MCF 10A (cell line): ENCODE data around the gene NAB1. TPM values are rescaled to one million over a fixed set of nuclear protein-coding genes. Genes with fewer than 3 reads are reported as not detected.

Experiments
- BruUV-seq: library from RNA; stranded (reverse); fragments of 400-500 nt; replicated peaks from 2 replicates; lab custom pipeline; 2021; lab: Mats Ljungman, UMichigan
- CTCF ChIA-PET: fragments of 300-600 bp; sonication (Branson Sonifier 250); formaldehyde crosslinking; extraction: SDS; loops from one replicate; lab custom pipeline; 2021; ENCODE audit warnings: antibody characterized with exemption, inconsistent platforms; lab: Yijun Ruan, JAX
- POLR2A ChIA-PET: fragments of 300-600, 350-650 bp; sonication (Branson Sonifier 250); formaldehyde crosslinking; extraction: SDS; loops from one replicate; lab custom pipeline; 2020; ENCODE audit warnings: antibody characterized with exemption, inconsistent platforms; lab: Yijun Ruan, JAX
- DNase-seq: peaks from one replicate; pipeline ENCODE4 v3.0.0-alpha.2; 2018; ENCODE audit not compliant: unreplicated experiment
- H3K27ac Mint-ChIP-seq: one replicate; pipeline ENCODE4 v1.8.0; 2022; ENCODE audit warnings: mild to moderate bottlenecking, low read depth, mixed read lengths; ENCODE audit not compliant: unreplicated experiment
- H3K27me3 Mint-ChIP-seq: one replicate; pipeline ENCODE4 v1.8.0; 2022; ENCODE audit warnings: mixed read lengths; ENCODE audit not compliant: insufficient read depth, unreplicated experiment
- H3K36me3 Mint-ChIP-seq: one replicate; pipeline ENCODE4 v1.8.0; 2022; ENCODE audit warnings: mild to moderate bottlenecking, moderate library complexity, mixed read lengths; ENCODE audit not compliant: insufficient read depth, unreplicated experiment
- H3K4me1 Mint-ChIP-seq: one replicate; pipeline ENCODE4 v1.8.0; 2022; ENCODE audit warnings: mixed read lengths; ENCODE audit not compliant: insufficient read depth, unreplicated experiment
- H3K4me3 Mint-ChIP-seq: one replicate; pipeline ENCODE4 v1.8.0; 2022; ENCODE audit warnings: mild to moderate bottlenecking, moderate library complexity, mixed read lengths; ENCODE audit not compliant: unreplicated experiment
- H3K9me3 Mint-ChIP-seq: one replicate; pipeline ENCODE4 v1.8.0; 2022; ENCODE audit warnings: mixed read lengths; ENCODE audit not compliant: unreplicated experiment
- CTCF ChIP-seq: fragments of 200-600 bp; IDR thresholded peaks from one replicate; pipeline ENCODE4 v1.8.0; 2022; ENCODE audit warnings: antibody characterized with exemption, mild to moderate bottlenecking; ENCODE audit not compliant: unreplicated experiment
- intact Hi-C: fragments of 100-400 bp; cut with micrococcal nuclease; formaldehyde crosslinking; loops from 2 replicates; pipeline ENCODE4 v1.14.1; 2022
- total RNA-seq: library from RNA; stranded (reverse); gene quantifications from 2 replicates; pipeline ENCODE4 v1.2.3, GENCODE V29; 2022

Gene NAB1
- total RNA-seq, 1 experiment from 2014 or later: 48.5 TPM

- no peak for DNase-seq
- Mint-ChIP-seq H3K36me3 (peaks cover 42% of the 10 kb centered on the region), H3K9me3 (no peaks in the 10 kb centered on the region), H3K4me3 (no peak overlapping the region), H3K27ac (peak overlapping the region; percentile 80), H3K27me3 (no peaks in the 10 kb centered on the region), H3K4me1 (peaks cover 52% of the 10 kb centered on the region)
- CTCF ChIA-PET: interaction anchor here (0.5 to 5.2 kb wide), 6 partner anchors 13 to 343 kb away, joined by 3 to 25 read pairs (median 5); partner anchors contain the start of gene INPP1
- POLR2A ChIA-PET: interaction anchor here (0.8 to 9.1 kb wide), 10 partner anchors 10 to 218 kb away, joined by 3 to 160 read pairs (median 6); partner anchors contain the start of gene NEMP2
- intact Hi-C loops: no loop called here
- no TSS peak for BruUV-seq
- TF ChIP-seq CTCF: no peak
Observed at GRCh38 chr2:190663839-190664238, 15.0 kb downstream of the NAB1 start.

GRCh38 chr2:190664240-190664639, 15.4 kb downstream of the NAB1 start:
- peaks cover 40% of the 10 kb centered on the region for H3K36me3 Mint-ChIP-seq
- H3K27ac Mint-ChIP-seq: peak overlapping the region; percentile 80
- no peak for TF ChIP-seq CTCF
- BruUV-seq: no TSS peak
- ChIA-PET POLR2A (interaction anchor here (0.8 to 9.1 kb wide), 7 partner anchors 11 to 217 kb away, joined by 3 to 160 read pairs (median 5); partner anchors contain the start of gene NEMP2), CTCF (interaction anchor here (0.5 to 5.2 kb wide), 4 partner anchors 13 to 344 kb away, joined by 3 to 25 read pairs (median 5); partner anchors contain the start of gene INPP1)
- DNase-seq: no peak
- no peaks in the 10 kb centered on the region for H3K9me3 Mint-ChIP-seq
- intact Hi-C loops: no loop called here
- no peaks in the 10 kb centered on the region for H3K27me3 Mint-ChIP-seq
- H3K4me3 Mint-ChIP-seq: no peak overlapping the region
- peaks cover 52% of the 10 kb centered on the region for H3K4me1 Mint-ChIP-seq

- Mint-ChIP-seq H3K4me1 (peaks cover 32% of the 10 kb centered on the region), H3K4me3 (no peak overlapping the region), H3K36me3 (peaks cover 32% of the 10 kb centered on the region), H3K27ac (peak overlapping the region; percentile 5), H3K9me3 (no peaks in the 10 kb centered on the region), H3K27me3 (no peaks in the 10 kb centered on the region)
- no TSS peak for BruUV-seq
- CTCF ChIA-PET: interaction anchor here (0.5 to 3.0 kb wide), 9 partner anchors 8 to 297 kb away, joined by 3 to 18 read pairs (median 3); no protein-coding TSS in a partner anchor
- POLR2A ChIA-PET: interaction anchor here (0.8 to 9.1 kb wide), 7 partner anchors 13 to 138 kb away, joined by 3 to 160 read pairs (median 6); no protein-coding TSS in a partner anchor
- intact Hi-C loops: no loop called here
- no peak for TF ChIP-seq CTCF
- DNase-seq: no peak
Observed at GRCh38 chr2:190666895-190667294, 18.0 kb downstream of the NAB1 start.

- H3K36me3 Mint-ChIP-seq: peaks cover 52% of the 10 kb centered on the region
- no peak overlapping the region for H3K27ac Mint-ChIP-seq
- no peak overlapping the region for H3K4me3 Mint-ChIP-seq
- CTCF ChIA-PET: no interaction called here
- BruUV-seq: no TSS peak
- peaks cover 17% of the 10 kb centered on the region for H3K4me1 Mint-ChIP-seq
- DNase-seq: peak; percentile 44
- POLR2A ChIA-PET: interaction anchor here (0.5 kb wide), 1 partner anchor 30 kb away, joined by 3 read pairs; no protein-coding TSS in a partner anchor
- TF ChIP-seq CTCF: no peak
- no peaks in the 10 kb centered on the region for H3K27me3 Mint-ChIP-seq
- no peaks in the 10 kb centered on the region for H3K9me3 Mint-ChIP-seq
- intact Hi-C loops: no loop called here
Observed at GRCh38 chr2:190668892-190669291, 20.0 kb downstream of the NAB1 start.
